H9 (cell line): ENCODE results near the gene ABHD5. TPM values are rescaled to one million over a fixed set of nuclear protein-coding genes. Genes with fewer than 3 reads are reported as not detected.

Source experiments
- DNase-seq: peaks from one replicate; pipeline ENCODE4 v3.0.0-alpha.2; 2017
- H2AFZ ChIP-seq: one replicate; pipeline ENCODE4 v1.6.1; 2013; ENCODE audit warnings: mild to moderate bottlenecking, low read length, control low read depth, moderate library complexity
- H2AK5ac ChIP-seq: 2 replicates; pipeline ENCODE4 v1.6.1; 2013; ENCODE audit warnings: low read length, control low read depth, mixed read lengths; ENCODE audit not compliant: insufficient read length
- H2BK120ac ChIP-seq: one replicate; pipeline ENCODE4 v1.6.1; 2013; ENCODE audit warnings: low read depth, mild to moderate bottlenecking, low read length, control low read depth, inconsistent platforms; ENCODE audit not compliant: poor library complexity, severe bottlenecking
- H2BK12ac ChIP-seq: 2 replicates; pipeline ENCODE4 v1.6.1; 2013; ENCODE audit warnings: low read length, control low read depth, mixed read lengths, low read depth; ENCODE audit not compliant: insufficient read length
- H2BK15ac ChIP-seq: 2 replicates; pipeline ENCODE4 v1.6.1; 2013; ENCODE audit warnings: low read depth, low read length, control low read depth
- H2BK20ac ChIP-seq: one replicate; pipeline ENCODE4 v1.6.1; 2013; ENCODE audit warnings: low read depth, mild to moderate bottlenecking, low read length, control low read depth, inconsistent platforms; ENCODE audit not compliant: poor library complexity, severe bottlenecking
- H2BK5ac ChIP-seq: 2 replicates; pipeline ENCODE4 v1.6.1; 2013; ENCODE audit warnings: low read length, control low read depth, mixed read lengths; ENCODE audit not compliant: insufficient read length
- H3K14ac ChIP-seq: 2 replicates; pipeline ENCODE4 v1.6.1; 2013; ENCODE audit warnings: low read length, control low read depth; ENCODE audit not compliant: insufficient read depth
- H3K18ac ChIP-seq: 2 replicates; pipeline ENCODE4 v1.6.1; 2013; ENCODE audit warnings: low read depth, mild to moderate bottlenecking, mixed read lengths, low read length, control low read depth; ENCODE audit not compliant: insufficient read length
- H3K23ac ChIP-seq: 2 replicates; pipeline ENCODE4 v1.6.1; 2013; ENCODE audit warnings: low read length, control low read depth, mixed read lengths, low read depth; ENCODE audit not compliant: insufficient read length
- H3K23me2 ChIP-seq: 2 replicates; pipeline ENCODE4 v1.6.1; 2013; ENCODE audit warnings: low read depth, mild to moderate bottlenecking, mixed read lengths, low read length, control low read depth; ENCODE audit not compliant: insufficient read length, poor library complexity, severe bottlenecking
- H3K27ac ChIP-seq: 2 replicates; pipeline ENCODE4 v1.5.1; 2013; ENCODE audit warnings: low read length, control low read depth, mixed read lengths, low read depth; ENCODE audit not compliant: insufficient read length
- H3K27me3 ChIP-seq: 2 replicates; pipeline ENCODE4 v1.6.1; 2013; ENCODE audit warnings: low read length, control low read depth, inconsistent platforms; ENCODE audit not compliant: insufficient read depth
- H3K4ac ChIP-seq: 2 replicates; pipeline ENCODE4 v1.6.1; 2013; ENCODE audit warnings: low read depth, mild to moderate bottlenecking, control low read depth, inconsistent platforms, low read length, moderate library complexity
- H3K4me1 ChIP-seq: 2 replicates; pipeline ENCODE4 v1.6.1; 2013; ENCODE audit warnings: low read length, control low read depth, inconsistent platforms; ENCODE audit not compliant: insufficient read depth
- H3K4me2 ChIP-seq: 2 replicates; pipeline ENCODE4 v1.6.1; 2013; ENCODE audit warnings: low read length, control low read depth, mixed read lengths; ENCODE audit not compliant: insufficient read length, insufficient read depth
- H3K56ac ChIP-seq: 2 replicates; pipeline ENCODE4 v1.6.1; 2013; ENCODE audit warnings: low read depth, mild to moderate bottlenecking, mixed read lengths, low read length, control low read depth; ENCODE audit not compliant: insufficient read length
- H3K79me1 ChIP-seq: 2 replicates; pipeline ENCODE4 v1.6.1; 2013; ENCODE audit warnings: low read depth, mild to moderate bottlenecking, moderate library complexity, low read length, control low read depth, inconsistent platforms; ENCODE audit not compliant: insufficient read depth, poor library complexity, severe bottlenecking
- H3K79me2 ChIP-seq: 2 replicates; pipeline ENCODE4 v1.6.1; 2013; ENCODE audit warnings: low read length, control low read depth, inconsistent platforms; ENCODE audit not compliant: insufficient read depth
- H3K9ac ChIP-seq: 2 replicates; pipeline ENCODE4 v1.6.1; 2013; ENCODE audit warnings: low read length, control low read depth, mixed read lengths; ENCODE audit not compliant: insufficient read length; ENCODE audit errors: extremely low read depth
- H3K9me3 ChIP-seq: one replicate; pipeline ENCODE4 v1.6.1; 2013; ENCODE audit warnings: low read depth, low read length, inconsistent platforms; ENCODE audit not compliant: control insufficient read depth
- H3T11ph ChIP-seq: one replicate; pipeline ENCODE4 v1.6.1; 2013; ENCODE audit warnings: mild to moderate bottlenecking, low read length, control low read depth, inconsistent platforms
- H4K20me1 ChIP-seq: one replicate; pipeline ENCODE4 v1.6.1; 2013; ENCODE audit not compliant: control insufficient read depth, insufficient read length, insufficient read depth
- H4K5ac ChIP-seq: 2 replicates; pipeline ENCODE4 v1.6.1; 2013; ENCODE audit warnings: low read depth, mild to moderate bottlenecking, mixed read lengths, low read length, control low read depth; ENCODE audit not compliant: insufficient read length
- H4K8ac ChIP-seq: replicated peaks from 2 replicates; pipeline ENCODE4 v1.6.1; 2013; ENCODE audit warnings: low read length, control low read depth, mixed read lengths, low read depth; ENCODE audit not compliant: insufficient read length
- H4K91ac ChIP-seq: 2 replicates; pipeline ENCODE4 v1.6.1; 2013; ENCODE audit warnings: low read depth, mild to moderate bottlenecking, moderate library complexity, mixed read lengths, low read length, control low read depth; ENCODE audit not compliant: insufficient read length
- H3K27ac Mint-ChIP-seq, 3 experiments: 2 replicates in 2 of 3; 3 replicates in 1 of 3; pipeline ENCODE4 v1.8.0; 2020 to 2021; ENCODE audit warnings: mixed read lengths in 3 of 3, mild to moderate bottlenecking in 1 of 3, moderate library complexity in 1 of 3
- H3K27me3 Mint-ChIP-seq: 2 replicates; pipeline ENCODE4 v1.8.0; 2021; ENCODE audit warnings: low read depth, mild to moderate bottlenecking, moderate library complexity, mixed read lengths
- H3K36me3 Mint-ChIP-seq, 3 experiments: 2 replicates in 2 of 3; 3 replicates in 1 of 3; pipeline ENCODE4 v1.8.0; 2020 to 2021; ENCODE audit warnings: low read depth in 3 of 3, mixed read lengths in 3 of 3; ENCODE audit not compliant: insufficient read depth in 1 of 3
- H3K4me1 Mint-ChIP-seq, 2 experiments: 2 replicates each; pipeline ENCODE4 v1.8.0; 2020; ENCODE audit warnings: mixed read lengths in 2 of 2
- H3K4me3 Mint-ChIP-seq, 2 experiments: 2 replicates in 1 of 2; 3 replicates in 1 of 2; pipeline ENCODE4 v1.8.0; 2020 to 2021; ENCODE audit warnings: mild to moderate bottlenecking in 2 of 2, mixed read lengths in 2 of 2, moderate library complexity in 1 of 2
- H3K9me3 Mint-ChIP-seq, 2 experiments: 2 replicates in 1 of 2; 3 replicates in 1 of 2; pipeline ENCODE4 v1.8.0; 2020; ENCODE audit warnings: mild to moderate bottlenecking in 2 of 2, mixed read lengths in 2 of 2, moderate library complexity in 1 of 2
- CTCF ChIP-seq: fragments of 200-600 bp; sonication (generic); conservative IDR thresholded peaks from 3 replicates; pipeline ENCODE4 v1.8.0; 2021; ENCODE audit warnings: antibody characterized with exemption, mild to moderate bottlenecking
- WGBS: extraction: QIAGEN DNeasy Blood & Tissue Kit; methylation state at CpG from one replicate; pipeline ENCODE4 v1.1.7; 2013; ENCODE audit warnings: missing lambda C conversion rate, low lambda C conversion rate, mixed read lengths; ENCODE audit not compliant: insufficient read length; ENCODE audit errors: extremely low coverage; 5-methylcytosine and 5-hydroxymethylcytosine counted together
- total RNA-seq: library from RNA; stranded (reverse); gene quantifications from 2 replicates; pipeline ENCODE4 v1.2.1, GENCODE V29; 2021

ABHD5 gene
- total RNA-seq, 1 experiment from 2014 or later: 13.1 TPM

DNA sequence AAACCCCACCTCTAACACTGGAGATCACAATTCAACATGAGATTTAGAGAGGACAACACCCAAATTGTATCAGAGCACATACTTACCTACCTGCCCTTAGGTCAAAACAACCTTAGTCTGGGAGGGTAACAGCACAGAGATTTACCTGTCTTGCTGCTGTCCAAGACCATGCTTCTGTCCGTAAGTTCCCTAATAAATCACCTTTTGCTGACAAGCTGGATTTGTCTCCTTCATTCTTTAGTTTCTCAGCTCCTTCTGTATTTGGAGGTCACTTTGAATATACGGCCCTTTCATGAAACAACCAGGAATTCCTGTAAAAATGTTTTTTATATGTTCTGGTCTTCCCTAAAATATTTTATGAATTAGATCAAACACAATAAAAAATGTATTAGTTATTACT, 1.6 kb upstream of the ABHD5 start:
- Mint-ChIP-seq H3K27ac (no peak overlapping the region), H3K4me3 (peak overlapping the region; percentile 87 to 91; a peak in 3 of 5 replicates), H3K9me3 (no peaks in the 10 kb centered on the region; a peak in 1 of 5 replicates), H3K27me3 (no peaks in the 10 kb centered on the region; the same call in 1 of the 2 replicates), H3K4me1 (peaks cover 35% of the 10 kb centered on the region in 2 experiments), H3K36me3 (peaks cover 0 to 16% (median 2%) of the 10 kb centered on the region in 3 experiments; a peak in 1 of 7 replicates)
- H3K23ac ChIP-seq: no peak overlapping the region
- no peak for DNase-seq
- no peaks in the 10 kb centered on the region for H3K79me1 ChIP-seq
- H2AK5ac ChIP-seq: no peak overlapping the region
- no peak overlapping the region for H2BK12ac ChIP-seq
- no peak overlapping the region for H3K4me2 ChIP-seq
- no peak overlapping the region for H4K5ac ChIP-seq
- H3K9ac ChIP-seq: no peak overlapping the region
- H3K18ac ChIP-seq: no peak overlapping the region
- H4K8ac ChIP-seq: no peak overlapping the region
- H2BK20ac ChIP-seq: no peak overlapping the region
- no peaks in the 10 kb centered on the region for H4K20me1 ChIP-seq
- no peak overlapping the region for H3T11ph ChIP-seq
- no peak overlapping the region for H3K4ac ChIP-seq
- H2BK15ac ChIP-seq: no peak overlapping the region
- no peaks in the 10 kb centered on the region for H3K27me3 ChIP-seq
- H3K14ac ChIP-seq: no peak overlapping the region
- H4K91ac ChIP-seq: no peak overlapping the region
- no peaks in the 10 kb centered on the region for H3K79me2 ChIP-seq
- no peak overlapping the region for H3K56ac ChIP-seq
- WGBS: no CpG with 5 or more reads among the region's 2 CpGs
- H3K27ac ChIP-seq: no peak overlapping the region
- no peaks in the 10 kb centered on the region for H3K9me3 ChIP-seq
- no peak overlapping the region for H2AFZ ChIP-seq
- no peak for TF ChIP-seq CTCF
- no peak overlapping the region for H2BK120ac ChIP-seq
- no peaks in the 10 kb centered on the region for H3K23me2 ChIP-seq
- H3K4me1 ChIP-seq: peaks cover 10% of the 10 kb centered on the region; the same call in 1 of the 2 replicates
- H2BK5ac ChIP-seq: no peak overlapping the region
